Heart right ventricle (tissue), 16 donors: ENCODE results near the gene SSBP2. TPM values are rescaled to one million over a fixed set of nuclear protein-coding genes. Genes with fewer than 3 reads are reported as not detected.

Source experiments
- ATAC-seq, 8 donors: fragments of 200-7000 bp; cut with Tn5 transposase; one replicate each; pipeline ENCODE4 v1.9.1; 2020; ENCODE audit warnings: mild to moderate bottlenecking in 8 of 8, moderate library complexity in 8 of 8, moderate number of reproducible peaks in 1 of 8
- DNase-seq, 2 donors: peaks; one replicate each; pipeline ENCODE4 v3.0.0-alpha.2; 2020
- H3K27ac ChIP-seq, 10 donors: fragments of 200-600 bp; sonication (generic) in 2 of 10; one replicate each; pipeline versions ENCODE4 v1.5.0 to v1.8.0; 2020 to 2022; ENCODE audit warnings: mild to moderate bottlenecking in 3 of 10
- H3K27me3 ChIP-seq, 7 donors: fragments of 200-600 bp; one replicate each; pipeline ENCODE4 v1.8.0; 2021 to 2022; ENCODE audit warnings: mild to moderate bottlenecking in 2 of 7
- H3K36me3 ChIP-seq, 9 donors: fragments of 200-600 bp; sonication (generic) in 1 of 9; one replicate each; pipeline versions ENCODE4 v1.5.0 to v1.8.0; 2020 to 2022; ENCODE audit warnings: mild to moderate bottlenecking in 2 of 9
- H3K4me1 ChIP-seq, 9 donors: fragments of 200-600 bp; sonication (generic) in 1 of 9; one replicate each; pipeline versions ENCODE4 v1.5.0 to v1.8.0; 2020 to 2022; ENCODE audit warnings: mild to moderate bottlenecking in 4 of 9
- H3K4me3 ChIP-seq, 10 donors: fragments of 200-600 bp; sonication (generic) in 2 of 10; one replicate each; pipeline versions ENCODE4 v1.5.0 to v1.8.0; 2020 to 2022; ENCODE audit warnings: mild to moderate bottlenecking in 7 of 10, moderate library complexity in 2 of 10
- H3K9me3 ChIP-seq, 11 donors: fragments of 200-600 bp in 10 of 11; sonication (generic) in 2 of 11; one replicate each; pipeline versions ENCODE4 v1.5.0 to v1.8.0; 2013 to 2022; ENCODE audit warnings: mild to moderate bottlenecking in 2 of 11, control low read depth in 1 of 11, moderate library complexity in 1 of 11
- WGBS, 2 donors: extraction: QIAGEN DNeasy Blood & Tissue Kit; methylation state at CpG; one replicate each; pipeline ENCODE4 v1.1.7; 2013; ENCODE audit warnings: inconsistent platforms in 1 of 2; 5-methylcytosine and 5-hydroxymethylcytosine counted together
- intact Hi-C, 10 donors: fragments of 100-400 bp; cut with DNase I; formaldehyde crosslinking; loops; one replicate each; pipeline versions ENCODE4 v1.11.1 to v1.14.2; 2022
- polyA plus RNA-seq, 2 donors: library from polyadenylated mRNA; stranded (reverse); fragments of 200-250 nt; gene quantifications; one replicate each; pipeline ENCODE4 v1.2.3, GENCODE V29; 2013
- total RNA-seq, 10 donors: library from RNA; stranded (reverse); fragmentation: NEBNext Ultra II Directional in 3 of 10; extraction: Animal tissue kit (Norgen Biotek cat#: 25700) in 3 of 10; gene quantifications; one replicate each; pipeline versions ENCODE4 v1.2.1 to v1.2.4, GENCODE V29; 2021 to 2023
- TF ChIP-seq, protein P1 (sequence below), 9 donors: fragments of 200-600 bp; sonication (generic) in 2 of 9; IDR thresholded peaks; one replicate each; pipeline versions ENCODE4 v1.5.0 to v1.8.0; 2021 to 2022; ENCODE audit warnings: antibody characterized with exemption in 9 of 9, mild to moderate bottlenecking in 5 of 9, moderate library complexity in 1 of 9
- donor health status: Arrhythmogenic right ventricular cardiomyopathy.
- donor health status: ischemic (EF 13 %, LVEDD 7.1; RV severe dilation, severe dysfunction).
- donor health status: healthy with polysubstance abuse.
- donor health status: DM: no; HTN: yes; CAD: no.
- donor health status: DM: no; HTN: no; CAD: no.
- donor health status: ischemic (EF 25% LVEDD 6.9; RV normal size, moderate dysfunction).
- donor health status: ischemic (EF 25% LVEDD 5.7; RV mildly dilated, moderate dysfunction).
- donor health status: healthy.
- donor health status: DM: yes; HTN: yes; CAD: no.
- donor health status: Ischemic cardiomyopathy.
- donor health status: ischemic (EF 35%, LVEDD 5.7; RV mildly dilated, moderate dysfunction).
- donor health status: nonischemic (EF 11% LVEDD 7.7; RV severe dilation, severe dysfunction).
- donor health status: DM: yes; HTN: yes; CAD: no.
- donor health status: PGD.
- donor health status: ischemic (EF 29% LVEDD 5.4; RV normal size, mild dysfunction).
- donor health status: nonischemic (EF 23%, LVEDD 6.1; RV moderate dilation, normal function).

SSBP2 gene
- total and polyA plus RNA-seq, 12 donors, result 24.2 to 85.9 (median 52.0) TPM

DNA sequence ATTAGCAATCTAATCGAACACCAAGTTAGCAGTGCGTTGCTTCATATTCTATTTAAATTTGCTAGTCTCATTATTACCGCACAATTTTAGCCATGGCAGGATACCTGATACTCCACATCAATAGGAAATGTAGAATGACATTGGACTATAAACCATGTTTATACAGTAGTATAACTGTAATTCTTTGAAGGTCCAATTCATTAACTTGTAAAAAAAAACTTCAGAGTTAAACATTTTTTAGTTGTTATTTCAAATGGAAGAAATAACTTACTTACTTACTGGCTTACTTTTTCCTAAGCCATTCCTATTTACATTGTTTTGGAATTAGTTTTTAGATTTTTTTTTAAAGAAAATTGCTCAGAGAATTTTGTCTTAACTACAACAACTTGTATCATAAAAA lies 321.5 kb downstream of the SSBP2 start:
- H3K4me1 ChIP-seq, result peaks cover 0 to 34% (median 20%) of the 10 kb centered on the region in 9 donors
- intact Hi-C loops, result loop anchor here (5.0 to 10.0 kb wide), 11 partner anchors 315 to 798 kb away; partner anchors contain the start of gene SSBP2 (in 3 of the 10)
- H3K27ac ChIP-seq, result no peak overlapping the region
- ATAC-seq, result no peak
- WGBS, 2 donors, result 88 to 92% methylated on average over 3 of the region's 3 CpGs
- DNase-seq, result no peak
- TF ChIP-seq, protein P1, sequence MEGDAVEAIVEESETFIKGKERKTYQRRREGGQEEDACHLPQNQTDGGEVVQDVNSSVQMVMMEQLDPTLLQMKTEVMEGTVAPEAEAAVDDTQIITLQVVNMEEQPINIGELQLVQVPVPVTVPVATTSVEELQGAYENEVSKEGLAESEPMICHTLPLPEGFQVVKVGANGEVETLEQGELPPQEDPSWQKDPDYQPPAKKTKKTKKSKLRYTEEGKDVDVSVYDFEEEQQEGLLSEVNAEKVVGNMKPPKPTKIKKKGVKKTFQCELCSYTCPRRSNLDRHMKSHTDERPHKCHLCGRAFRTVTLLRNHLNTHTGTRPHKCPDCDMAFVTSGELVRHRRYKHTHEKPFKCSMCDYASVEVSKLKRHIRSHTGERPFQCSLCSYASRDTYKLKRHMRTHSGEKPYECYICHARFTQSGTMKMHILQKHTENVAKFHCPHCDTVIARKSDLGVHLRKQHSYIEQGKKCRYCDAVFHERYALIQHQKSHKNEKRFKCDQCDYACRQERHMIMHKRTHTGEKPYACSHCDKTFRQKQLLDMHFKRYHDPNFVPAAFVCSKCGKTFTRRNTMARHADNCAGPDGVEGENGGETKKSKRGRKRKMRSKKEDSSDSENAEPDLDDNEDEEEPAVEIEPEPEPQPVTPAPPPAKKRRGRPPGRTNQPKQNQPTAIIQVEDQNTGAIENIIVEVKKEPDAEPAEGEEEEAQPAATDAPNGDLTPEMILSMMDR (IDR thresholded peaks at IDR 0.05), result no peak
- H3K36me3 ChIP-seq, result peaks cover 0 to 18% (median 0%) of the 10 kb centered on the region in 9 donors
- H3K4me3 ChIP-seq, result no peak overlapping the region
- H3K9me3 ChIP-seq, result no peaks in the 10 kb centered on the region
- no peaks in the 10 kb centered on the region for H3K27me3 ChIP-seq

GRCh38 chr5:81428861-81429260 lies 322.0 kb downstream of the SSBP2 start:
- ATAC-seq (no peak), DNase-seq (no peak)
- Histone ChIP-seq H3K36me3 (peaks cover 0 to 14% (median 0%) of the 10 kb centered on the region in 9 donors), H3K4me3 (no peak overlapping the region), H3K27me3 (no peaks in the 10 kb centered on the region), H3K27ac (peak overlapping the region in 1 of 10 donors; percentile 2), H3K4me1 (peaks cover 0 to 34% (median 20%) of the 10 kb centered on the region in 9 donors), H3K9me3 (no peaks in the 10 kb centered on the region)
- TF ChIP-seq, protein P1 (IDR thresholded peaks at IDR 0.05), result no peak
- intact Hi-C loops, result loop anchor here (5.0 to 10.0 kb wide), 11 partner anchors 316 to 798 kb away; partner anchors contain the start of gene SSBP2 (in 3 of the 10)

DNA sequence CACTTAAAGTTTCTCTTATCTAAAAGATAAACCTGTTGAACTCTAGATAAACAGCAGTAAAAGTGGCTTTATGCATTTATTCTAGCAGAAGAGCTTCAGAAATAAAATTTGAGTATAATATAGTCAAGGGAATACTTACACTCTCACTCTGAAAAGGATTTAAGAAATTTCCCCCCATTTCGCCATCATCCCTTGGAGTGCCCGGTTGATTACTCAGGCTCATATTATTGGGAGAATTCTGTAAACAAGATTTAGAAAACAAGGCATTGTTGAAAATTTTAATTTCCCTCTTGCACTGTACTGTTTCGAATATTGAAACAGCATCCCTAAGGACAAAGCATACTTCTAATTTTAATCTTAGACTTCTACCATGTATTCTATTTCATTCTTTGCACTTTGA lies 322.5 kb downstream of the SSBP2 start:
- WGBS, 2 donors, result 77 to 93% methylated on average over 3 of the region's 3 CpGs

DNA sequence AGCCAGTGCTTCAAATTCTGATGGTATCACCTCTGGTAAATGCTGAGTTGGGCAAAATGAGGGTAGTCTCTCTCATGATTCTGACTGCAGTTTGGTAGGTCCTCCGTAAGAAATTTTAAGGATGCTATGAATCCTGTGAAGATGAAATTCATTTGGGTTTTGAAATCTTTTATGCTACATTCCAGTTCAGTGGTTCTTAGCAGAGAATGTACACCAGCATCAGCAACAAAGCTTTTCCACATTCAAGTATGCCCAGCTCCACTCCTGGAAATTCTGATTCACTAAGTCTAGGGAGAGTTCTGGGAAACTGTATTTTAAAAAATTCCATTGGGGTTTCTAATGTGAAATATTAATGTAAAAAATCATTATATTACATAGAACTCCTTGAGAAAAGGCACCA lies 323.3 kb downstream of the SSBP2 start:
- Histone ChIP-seq H3K36me3 (peaks cover 0 to 11% (median 0%) of the 10 kb centered on the region in 9 donors), H3K9me3 (no peaks in the 10 kb centered on the region), H3K4me3 (no peak overlapping the region), H3K4me1 (peaks cover 0 to 34% (median 20%) of the 10 kb centered on the region in 9 donors), H3K27ac (no peak overlapping the region), H3K27me3 (no peaks in the 10 kb centered on the region)
- DNase-seq (no peak), ATAC-seq (no peak)
- TF ChIP-seq, protein P1 (IDR thresholded peaks at IDR 0.05), result no peak
- WGBS, 2 donors, result 91 to 100% methylated on average over 1 of the region's 1 CpG
- intact Hi-C loops, result loop anchor here (2.0 to 10.0 kb wide), 13 partner anchors 317 to 800 kb away; partner anchors contain the start of gene SSBP2 (in 3 of the 10)

More for the DNA sequence above, 322.5 kb downstream of the SSBP2 start:
- H3K27me3 ChIP-seq, result no peaks in the 10 kb centered on the region
- peaks cover 0 to 34% (median 20%) of the 10 kb centered on the region in 9 donors for H3K4me1 ChIP-seq
- TF ChIP-seq, protein P1 (IDR thresholded peaks at IDR 0.05), result no peak
- peaks cover 0 to 11% (median 0%) of the 10 kb centered on the region in 9 donors for H3K36me3 ChIP-seq
- no peaks in the 10 kb centered on the region for H3K9me3 ChIP-seq
- no peak for DNase-seq
- intact Hi-C loops, result loop anchor here (5.0 to 10.0 kb wide), 11 partner anchors 316 to 799 kb away; partner anchors contain the start of gene SSBP2 (in 3 of the 10)
- no peak overlapping the region for H3K4me3 ChIP-seq
- no peak for ATAC-seq
- H3K27ac ChIP-seq, result no peak overlapping the region
